DMS53 (cell line): ENCODE measurements around the gene KIF1B.
A peak's percentile ranks its signal among the peaks of the same experiment; 100 is the strongest.

Experiments
- DNase-seq: peaks from one replicate; lab custom pipeline; 2025; lab: John Stamatoyannopoulos, UW

The KIF1B gene

DNA sequence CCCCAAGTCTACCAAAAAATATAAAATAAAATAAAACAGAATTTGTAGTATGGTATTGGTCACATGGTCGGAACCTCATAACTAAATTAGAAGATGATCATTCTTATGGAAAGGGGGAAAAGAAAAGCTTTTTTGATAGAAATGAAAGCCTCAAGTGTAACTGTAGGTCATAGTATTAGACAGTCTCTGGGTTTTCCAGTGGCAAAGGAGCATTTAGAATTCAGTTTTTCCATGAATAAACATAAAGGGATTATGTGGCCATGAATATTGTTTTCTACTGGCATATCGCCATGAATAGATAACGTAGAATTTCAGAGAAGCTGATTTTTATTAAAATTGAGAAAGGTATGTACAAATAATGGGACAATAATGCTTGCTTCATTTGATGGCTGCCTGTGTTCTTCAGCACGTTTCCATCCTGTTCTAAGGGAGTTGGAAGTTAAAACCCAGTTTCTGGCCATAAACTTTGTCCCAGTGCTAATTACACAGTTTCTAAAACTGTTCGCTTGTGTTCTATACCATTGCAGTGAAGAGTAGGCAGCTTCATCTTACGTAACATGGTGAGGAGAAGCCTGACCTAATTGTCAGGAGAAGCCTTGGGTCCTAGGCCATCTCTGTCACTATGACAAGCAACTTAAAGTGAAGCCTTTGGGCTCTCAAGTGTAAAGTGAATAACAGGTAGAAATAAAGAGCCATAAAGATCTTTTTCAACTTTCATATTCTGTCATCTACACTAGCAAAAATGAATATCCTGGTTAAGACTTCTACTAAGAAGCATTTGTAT lies 118.0 kb downstream of the KIF1B start:
- DNase-seq: no peak

GRCh38 chr1:10337436-10337835 lies 127.1 kb downstream of the KIF1B start:
- DNase-seq: no peak

- peak; percentile 49 for DNase-seq
Measured at GRCh38 chr1:10338047-10338446, 127.7 kb downstream of the KIF1B start.

DNA sequence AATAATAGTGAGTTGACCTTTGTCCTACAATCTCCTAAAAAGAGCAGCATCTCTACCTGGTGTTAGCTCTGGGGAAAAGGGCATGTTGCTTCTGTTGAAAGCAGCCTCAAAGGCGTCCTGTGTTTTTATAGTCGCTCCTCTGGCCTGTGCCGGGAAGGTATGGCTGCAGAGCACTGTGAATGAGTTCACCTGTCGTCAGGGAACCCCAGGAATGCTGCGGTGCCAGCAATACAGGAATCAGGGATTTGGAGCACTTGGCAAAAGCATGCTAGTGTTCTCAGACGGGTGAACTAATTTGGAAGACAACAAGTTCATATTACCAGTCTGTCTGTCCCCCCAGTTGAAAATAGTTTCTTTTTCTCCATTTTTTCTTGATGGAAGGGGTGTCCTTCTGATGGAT lies 128.2 kb downstream of the KIF1B start:
- no peak for DNase-seq

DNA sequence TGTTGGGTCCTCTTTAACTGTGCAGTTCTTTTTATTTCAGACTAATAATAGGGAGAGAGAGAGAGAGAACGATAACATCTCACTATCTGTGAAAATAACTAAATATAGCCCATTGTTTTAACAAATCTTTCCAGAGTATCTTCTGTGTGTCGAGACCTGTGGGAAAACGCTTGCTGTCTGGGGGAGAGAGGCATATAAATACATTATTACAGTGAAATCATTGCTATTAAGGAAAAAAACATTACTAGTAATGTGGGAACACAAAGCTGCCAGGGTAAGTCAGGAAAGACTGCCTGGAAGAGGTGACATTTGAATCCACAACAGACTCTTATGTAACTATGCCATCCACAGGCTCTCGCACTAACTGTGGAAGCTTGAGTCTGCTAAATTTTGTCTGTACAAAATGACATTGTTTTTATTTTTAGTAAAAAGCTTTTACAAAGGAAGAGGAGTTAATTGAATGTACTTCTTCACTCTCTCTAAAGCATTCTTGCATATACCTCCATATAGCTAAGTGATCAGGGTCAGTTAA lies 128.7 kb downstream of the KIF1B start:
- DNase-seq: no peak

DNA sequence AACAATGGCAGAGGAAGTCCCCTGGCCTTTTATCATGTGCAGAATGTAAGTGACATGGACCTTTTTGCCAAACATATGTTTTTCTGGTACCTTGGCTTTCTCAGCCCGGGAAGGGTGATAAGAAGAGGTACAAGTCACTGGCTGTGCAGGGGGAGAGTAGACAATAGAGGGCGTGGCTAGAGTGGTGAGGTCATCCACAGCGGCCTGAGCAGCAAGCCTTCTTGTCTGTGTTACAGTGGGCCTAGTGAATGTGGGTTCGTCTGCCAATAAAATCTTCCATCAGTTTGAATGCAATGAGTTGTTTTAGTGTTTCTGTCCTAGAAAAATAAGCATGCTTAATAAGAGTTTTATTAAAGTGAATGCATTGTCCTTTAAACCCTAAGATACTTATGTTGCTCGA lies 129.4 kb downstream of the KIF1B start:
- peak; percentile 65 for DNase-seq

DNA sequence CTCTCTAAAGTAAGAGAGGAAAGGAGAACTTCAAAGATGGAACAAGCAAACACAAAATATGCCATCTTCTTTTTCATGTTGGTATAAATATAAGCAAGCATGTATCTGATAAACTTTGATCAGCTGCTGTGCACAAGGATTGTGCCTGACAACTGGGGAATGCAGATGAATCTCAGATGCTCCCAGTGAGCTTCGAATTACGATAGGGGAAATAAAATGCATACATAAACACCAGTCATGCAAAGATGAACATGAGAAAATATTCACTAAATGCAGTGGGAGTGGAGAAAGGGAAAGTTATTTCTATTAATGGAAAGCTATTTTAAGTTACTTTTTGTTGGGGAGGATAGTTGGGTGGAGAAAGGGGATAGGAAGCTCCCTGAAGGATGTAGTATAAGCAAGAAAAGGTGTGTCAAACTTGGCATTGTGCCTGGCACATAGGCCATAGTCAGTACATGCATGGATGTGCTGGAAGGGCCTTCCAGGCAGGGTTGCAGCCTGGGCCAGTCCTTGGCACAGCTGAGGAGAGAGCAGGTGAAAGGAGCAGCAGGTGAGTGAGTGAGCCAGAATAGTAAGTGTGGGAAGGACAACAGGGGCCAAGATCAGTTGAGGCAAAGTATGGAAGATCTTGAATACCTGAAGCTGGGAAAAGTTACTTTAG lies 130.7 kb downstream of the KIF1B start:
- DNase-seq: no peak

GRCh38 chr1:10347109-10347508 lies 136.7 kb downstream of the KIF1B start:
- DNase-seq: no peak

- DNase-seq: no peak
Measured at GRCh38 chr1:10353282-10353681, 142.9 kb downstream of the KIF1B start.

GRCh38 chr1:10353693-10354092 lies 143.3 kb downstream of the KIF1B start:
- DNase-seq: no peak

DNA sequence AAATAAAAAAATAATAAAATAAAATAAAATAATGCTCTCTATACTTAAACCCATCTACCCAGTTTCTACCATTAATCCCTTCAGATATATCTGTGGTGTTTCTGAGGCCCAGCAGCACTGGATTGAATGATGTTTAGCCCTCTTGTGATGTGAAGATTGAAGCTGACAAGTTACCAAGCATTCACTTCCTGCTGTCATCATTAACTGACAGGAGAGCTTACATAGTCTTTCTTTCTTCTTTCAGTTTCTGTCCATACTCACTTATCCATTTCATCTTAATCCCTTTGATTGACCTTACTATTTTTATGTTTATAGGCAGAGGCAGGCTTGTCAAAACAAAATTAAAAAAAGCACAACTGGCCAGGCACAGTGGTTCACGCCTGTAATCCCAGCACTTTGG lies 149.7 kb downstream of the KIF1B start:
- no peak for DNase-seq

GRCh38 chr1:10361515-10361914 lies 151.1 kb downstream of the KIF1B start:
- DNase-seq: no peak

DNA sequence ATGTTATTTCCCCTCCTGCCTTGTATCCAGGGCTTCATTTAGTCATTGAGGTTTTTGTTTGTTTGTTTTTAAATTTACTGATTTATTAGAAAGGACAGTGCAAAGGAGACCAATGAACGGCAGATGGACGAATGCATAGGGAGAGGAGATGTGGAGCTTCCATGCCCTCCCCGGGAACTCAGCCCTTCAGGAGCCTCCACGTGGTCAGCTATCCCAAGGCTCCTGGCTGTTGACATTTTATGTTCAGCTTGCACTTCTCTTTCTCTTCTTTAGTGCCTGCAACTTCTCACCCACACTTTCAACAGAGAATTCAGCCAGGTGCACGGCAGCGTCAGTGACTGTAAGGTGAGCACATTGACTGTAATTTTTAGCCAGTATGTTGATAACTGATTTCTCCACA lies 157.8 kb downstream of the KIF1B start:
- no peak for DNase-seq

DNA sequence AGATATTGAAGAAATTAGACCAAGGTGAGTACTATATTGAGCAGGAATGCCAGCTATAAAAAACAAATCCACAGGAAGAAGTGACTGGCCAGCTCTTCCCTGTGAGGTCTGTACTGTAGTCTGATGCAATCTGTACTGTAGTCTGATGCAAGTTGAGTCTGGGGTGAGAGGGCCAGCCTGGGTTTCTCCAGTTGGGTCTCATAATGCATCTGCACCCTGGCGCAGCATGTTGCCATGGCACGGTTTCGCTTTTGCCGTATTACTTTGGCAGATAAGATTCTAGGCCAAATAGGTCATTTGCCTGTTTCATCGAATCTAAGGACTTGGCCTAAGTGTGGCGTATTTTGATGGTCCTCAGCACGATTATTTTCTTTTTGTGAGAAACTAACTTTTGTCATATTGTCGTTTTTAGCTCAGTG lies 164.1 kb downstream of the KIF1B start:
- no peak for DNase-seq

DNA sequence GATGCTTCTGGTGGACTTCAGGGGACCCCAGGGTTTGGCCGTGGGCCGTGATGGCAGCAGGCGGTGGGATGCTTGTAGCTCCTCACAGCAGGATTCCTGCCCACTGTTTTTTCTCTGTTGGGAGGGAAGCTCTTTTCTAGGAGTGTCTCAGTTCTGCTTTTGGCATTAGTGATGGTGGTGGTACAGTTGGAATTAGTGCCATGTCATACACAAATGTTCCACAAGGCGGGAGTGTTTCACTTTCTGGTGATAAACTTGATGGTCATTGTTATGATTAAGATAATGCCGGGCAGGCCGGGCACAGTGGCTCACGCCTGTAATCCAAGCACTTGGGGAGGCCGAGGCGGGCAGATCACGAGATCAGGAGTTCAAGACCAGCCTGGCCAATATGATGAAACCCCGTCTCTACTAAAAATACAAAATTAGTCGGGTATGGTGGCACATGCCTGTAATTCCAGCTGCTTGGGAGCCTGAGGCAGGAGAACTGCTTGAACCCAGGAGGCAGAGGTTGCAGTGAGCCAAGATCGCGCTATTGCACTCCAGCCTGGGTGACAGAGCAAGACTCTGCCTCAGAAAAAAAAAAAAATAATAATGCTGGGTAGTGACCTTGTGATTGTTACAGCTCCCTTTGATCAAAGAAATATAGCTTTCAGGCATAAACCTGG lies 167.1 kb downstream of the KIF1B start:
- peak; percentile 86 for DNase-seq

GRCh38 chr1:10378081-10378841 lies 167.9 kb downstream of the KIF1B start:
- DNase-seq: peak; percentile 84

DNA sequence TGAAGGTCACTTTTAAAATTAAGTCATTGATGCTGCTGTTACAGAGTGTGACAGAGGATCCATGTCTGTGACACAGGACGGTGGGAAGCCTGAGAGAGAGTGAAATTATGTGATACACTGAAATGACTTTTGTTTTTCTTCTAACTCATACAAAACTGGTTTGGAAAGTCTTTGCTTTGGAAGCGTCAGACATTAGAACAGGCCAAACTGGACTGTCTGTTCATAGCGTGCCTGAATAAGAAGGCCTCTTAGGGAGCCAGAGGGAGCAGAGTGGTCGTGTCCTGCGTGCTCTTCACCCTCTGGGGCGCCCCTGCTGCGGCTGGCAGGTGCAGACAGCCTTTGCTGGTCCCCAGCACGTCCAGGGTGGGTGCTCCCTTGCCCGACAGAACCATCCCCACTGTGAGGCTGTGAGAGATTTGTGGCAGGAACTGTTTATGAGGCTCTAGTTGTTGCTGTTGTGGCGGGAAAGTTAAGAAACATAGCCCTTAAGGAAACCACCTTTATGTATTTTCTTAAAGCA lies 168.8 kb downstream of the KIF1B start:
- DNase-seq: no peak

DNA sequence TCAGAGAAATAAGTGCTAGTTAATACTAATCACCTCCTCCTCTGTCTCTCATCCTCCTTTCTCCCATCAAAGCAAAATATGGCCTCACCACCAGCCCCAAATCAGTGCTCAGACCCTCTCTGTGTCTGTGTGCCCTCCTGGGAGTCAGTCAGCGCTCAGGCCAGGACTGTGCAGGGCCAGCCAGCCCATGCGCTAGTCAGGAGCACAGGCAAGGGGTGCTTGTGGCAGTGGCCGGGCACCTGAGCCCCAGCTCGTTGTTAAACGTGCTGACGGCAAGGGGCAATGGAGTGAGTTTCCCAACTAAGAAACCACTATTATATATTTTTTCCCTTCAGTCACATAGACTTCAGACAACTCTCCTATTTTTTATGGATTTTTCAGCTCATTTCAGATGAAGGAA lies 169.3 kb downstream of the KIF1B start:
- DNase-seq: no peak

DNA sequence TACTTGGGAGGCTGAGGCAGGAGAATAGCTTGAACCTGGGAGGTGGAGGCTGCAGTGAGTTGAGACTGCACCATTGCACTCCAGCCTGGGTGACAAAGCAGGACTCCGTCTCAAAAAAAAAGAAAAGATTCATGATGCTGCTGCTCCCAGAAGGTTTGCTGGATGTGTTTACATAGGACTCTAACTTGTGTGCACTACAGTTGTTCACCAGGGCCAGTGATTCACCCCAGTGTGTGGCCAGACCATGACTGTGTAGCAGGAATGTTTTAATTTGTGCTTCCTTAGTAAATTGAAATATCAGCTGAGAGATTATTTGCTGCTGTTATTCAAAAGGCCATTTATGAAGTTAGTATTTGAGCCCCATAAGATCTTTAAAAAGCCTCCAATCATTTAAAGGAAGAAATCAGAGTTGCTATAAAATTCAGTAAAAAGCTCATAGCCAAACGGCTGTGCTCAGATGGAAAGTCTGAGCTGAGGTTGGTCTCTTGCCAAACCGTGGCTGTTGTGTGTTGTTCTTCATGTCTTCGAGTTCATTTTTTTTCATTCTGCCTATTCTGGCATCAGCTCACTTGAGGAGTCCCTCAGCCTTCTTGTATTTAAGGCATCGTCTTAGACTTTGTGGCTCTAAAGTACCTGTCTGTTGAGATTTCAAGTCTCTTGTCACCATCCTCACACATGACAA lies 170.4 kb downstream of the KIF1B start:
- peak; percentile 67 for DNase-seq

- DNase-seq: no peak
Measured at GRCh38 chr1:10383630-10384029, 173.3 kb downstream of the KIF1B start.

DNA sequence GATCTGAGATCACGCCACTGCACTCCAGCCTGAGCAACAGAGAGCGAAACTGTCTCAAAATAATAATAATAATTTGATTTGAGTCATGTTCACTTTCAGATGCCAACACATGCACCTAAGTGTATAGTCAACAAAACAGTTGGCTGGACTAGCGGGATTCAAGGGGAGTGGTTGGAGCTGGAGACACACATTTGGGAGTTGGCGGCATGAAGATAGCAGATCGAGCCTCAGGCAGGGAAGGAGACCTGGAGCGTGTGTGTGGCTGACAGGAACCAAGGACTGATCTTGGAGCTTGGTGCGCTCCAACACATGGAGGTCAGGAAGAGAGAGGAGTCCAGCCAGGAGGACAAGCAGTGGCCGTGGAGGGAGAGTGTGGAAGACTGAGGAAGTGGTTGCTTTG lies 173.8 kb downstream of the KIF1B start:
- DNase-seq: no peak
